Measurements from ENCODE around the gene GABRA5.

DNA sequence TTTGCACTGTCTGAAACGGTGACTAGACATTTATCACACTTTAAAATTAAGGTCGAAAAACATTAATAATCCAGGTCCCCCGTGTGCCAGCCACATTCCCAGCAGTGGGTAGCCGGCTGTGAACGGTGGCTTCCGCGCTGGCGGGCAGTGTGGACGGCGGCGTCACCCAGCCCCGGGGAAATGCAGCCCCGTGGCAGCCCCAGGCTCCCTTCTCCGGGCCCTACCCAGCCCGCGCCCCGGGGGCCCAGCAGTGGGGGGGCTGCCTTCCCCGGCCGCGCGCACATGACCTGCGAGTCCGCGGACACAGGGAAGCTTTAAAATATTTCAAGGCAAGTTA is 25.3 kb downstream of the GABRA5 start:
- TF ChIP-seq, protein P1, sequence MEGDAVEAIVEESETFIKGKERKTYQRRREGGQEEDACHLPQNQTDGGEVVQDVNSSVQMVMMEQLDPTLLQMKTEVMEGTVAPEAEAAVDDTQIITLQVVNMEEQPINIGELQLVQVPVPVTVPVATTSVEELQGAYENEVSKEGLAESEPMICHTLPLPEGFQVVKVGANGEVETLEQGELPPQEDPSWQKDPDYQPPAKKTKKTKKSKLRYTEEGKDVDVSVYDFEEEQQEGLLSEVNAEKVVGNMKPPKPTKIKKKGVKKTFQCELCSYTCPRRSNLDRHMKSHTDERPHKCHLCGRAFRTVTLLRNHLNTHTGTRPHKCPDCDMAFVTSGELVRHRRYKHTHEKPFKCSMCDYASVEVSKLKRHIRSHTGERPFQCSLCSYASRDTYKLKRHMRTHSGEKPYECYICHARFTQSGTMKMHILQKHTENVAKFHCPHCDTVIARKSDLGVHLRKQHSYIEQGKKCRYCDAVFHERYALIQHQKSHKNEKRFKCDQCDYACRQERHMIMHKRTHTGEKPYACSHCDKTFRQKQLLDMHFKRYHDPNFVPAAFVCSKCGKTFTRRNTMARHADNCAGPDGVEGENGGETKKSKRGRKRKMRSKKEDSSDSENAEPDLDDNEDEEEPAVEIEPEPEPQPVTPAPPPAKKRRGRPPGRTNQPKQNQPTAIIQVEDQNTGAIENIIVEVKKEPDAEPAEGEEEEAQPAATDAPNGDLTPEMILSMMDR (IDR thresholded peaks at IDR 0.05; ENCODE audit: poor library complexity): no peak
- no peak for TF ChIP-seq EZH2 (IDR thresholded peaks at IDR 0.05; ENCODE audit: borderline replicate concordance)

Measured in hepatocyte (in vitro differentiated cells).